MM.1S (cell line): ENCODE data around the gene TRAPPC10.

Experiments
- EZH2 ChIP-seq: fragments of 300-600 bp; sonication (generic); optimal IDR thresholded peaks from 2 replicates; pipeline ENCODE3; 2017; ENCODE audit warnings: low read depth, mild to moderate bottlenecking, antibody characterized with exemption, low read length, mixed read lengths
- EZH2phosphoT487 ChIP-seq: fragments of 300-600 bp; sonication (generic); IDR thresholded peaks from 2 replicates; pipeline ENCODE4 v1.6.1; 2018; ENCODE audit warnings: antibody characterized with exemption, low read length

GRCh38 chr21:44050276-44050675, 38.2 kb downstream of the TRAPPC10 start:
- TF ChIP-seq EZH2 (no peak), EZH2phosphoT487 (no peak)
